BLaER1 (cell line): ENCODE measurements around the gene SLC66A2.

Experiments used
- H3K27ac ChIP-seq: shearing (Covaris generic); formaldehyde crosslinking; 2 replicates; pipeline ENCODE4 v1.8.1; 2022
- H3K27me3 ChIP-seq: shearing (Covaris generic); formaldehyde crosslinking; 2 replicates; pipeline ENCODE4 v1.8.1; 2022
- H3K36me3 ChIP-seq: shearing (Covaris generic); formaldehyde crosslinking; 2 replicates; pipeline ENCODE4 v1.8.1; 2022
- H3K4me1 ChIP-seq: shearing (Covaris generic); formaldehyde crosslinking; 2 replicates; pipeline ENCODE4 v1.8.1; 2022
- H3K4me2 ChIP-seq: shearing (Covaris generic); formaldehyde crosslinking; 2 replicates; pipeline ENCODE4 v1.8.1; 2022
- H3K4me3 ChIP-seq: shearing (Covaris generic); formaldehyde crosslinking; 2 replicates; pipeline ENCODE4 v1.8.1; 2022
- H3K9ac ChIP-seq: shearing (Covaris generic); formaldehyde crosslinking; 2 replicates; pipeline ENCODE4 v1.8.1; 2022
- H3K9me3 ChIP-seq: shearing (Covaris generic); formaldehyde crosslinking; 2 replicates; pipeline ENCODE4 v1.8.1; 2022
- H4K20me1 ChIP-seq: shearing (Covaris generic); formaldehyde crosslinking; 2 replicates; pipeline ENCODE4 v1.8.1; 2022
- Cebpa-rat ChIP-seq: shearing (Covaris generic); IDR thresholded peaks from 2 replicates; pipeline ENCODE4 v1.8.1; 2022

SLC66A2 gene

GRCh38 chr18:79971986-79972385 is 20.5 kb upstream of the SLC66A2 start:
- Histone ChIP-seq H3K4me3 (no peak overlapping the region), H3K36me3 (peaks cover 82% of the 10 kb centered on the region), H3K9me3 (no peaks in the 10 kb centered on the region), H3K27me3 (no peaks in the 10 kb centered on the region), H4K20me1 (peaks cover 95% of the 10 kb centered on the region), H3K4me1 (no peaks in the 10 kb centered on the region), H3K27ac (no peak overlapping the region), H3K9ac (no peak overlapping the region), H3K4me2 (no peak overlapping the region)
- no peak for TF ChIP-seq Cebpa-rat

GRCh38 chr18:79971211-79971952 is 19.9 kb upstream of the SLC66A2 start:
- H3K27ac ChIP-seq, result no peak overlapping the region
- peaks cover 94% of the 10 kb centered on the region for H4K20me1 ChIP-seq
- H3K27me3 ChIP-seq, result no peaks in the 10 kb centered on the region
- peaks cover 76% of the 10 kb centered on the region for H3K36me3 ChIP-seq
- no peak overlapping the region for H3K4me3 ChIP-seq
- no peak for TF ChIP-seq Cebpa-rat
- no peak overlapping the region for H3K4me2 ChIP-seq
- H3K9ac ChIP-seq, result no peak overlapping the region
- no peaks in the 10 kb centered on the region for H3K4me1 ChIP-seq
- H3K9me3 ChIP-seq, result no peaks in the 10 kb centered on the region

DNA sequence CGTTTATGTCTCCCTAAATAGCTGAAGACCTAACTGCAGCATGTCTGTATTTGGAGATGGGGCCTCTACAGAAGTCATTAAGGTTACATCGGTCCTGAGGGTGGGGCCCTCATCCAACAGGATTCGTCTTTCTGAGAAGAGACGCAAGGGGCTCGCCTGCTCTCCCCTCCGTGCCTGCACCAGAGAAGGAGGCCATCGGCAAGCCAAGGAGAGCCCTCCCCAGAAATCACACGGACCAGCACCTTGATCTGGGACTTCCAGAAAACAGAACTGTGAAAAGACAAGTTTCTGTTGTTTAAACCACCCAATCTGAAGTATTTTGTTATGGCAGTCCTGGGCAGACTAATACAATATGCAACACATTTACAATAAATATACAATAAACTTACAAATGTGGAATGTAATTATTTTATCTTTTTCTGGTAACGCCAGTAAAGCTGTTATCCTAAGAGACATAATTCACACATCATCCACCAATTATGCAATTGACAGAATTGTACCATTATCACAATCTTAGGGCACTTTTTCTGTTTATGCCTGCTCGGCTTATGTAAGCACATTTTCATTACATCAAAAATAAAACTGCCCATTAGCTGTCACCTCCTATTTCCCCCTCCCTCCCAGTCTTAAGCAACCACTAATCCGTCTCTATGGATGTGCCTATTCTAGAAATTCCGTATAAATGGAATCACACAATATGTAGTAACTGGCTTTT is 19.1 kb upstream of the SLC66A2 start:
- Histone ChIP-seq H3K36me3 (peaks cover 68% of the 10 kb centered on the region), H3K9me3 (no peaks in the 10 kb centered on the region), H4K20me1 (peaks cover 88% of the 10 kb centered on the region), H3K4me2 (no peak overlapping the region), H3K4me1 (peaks cover 2% of the 10 kb centered on the region), H3K27ac (no peak overlapping the region), H3K4me3 (no peak overlapping the region), H3K9ac (no peak overlapping the region), H3K27me3 (no peaks in the 10 kb centered on the region)
- TF ChIP-seq Cebpa-rat, result no peak

GRCh38 chr18:79965119-79965902 is 13.9 kb upstream of the SLC66A2 start:
- peak overlapping the region; percentile 97 for H3K4me2 ChIP-seq
- peak overlapping the region; percentile 81 for H3K9ac ChIP-seq
- no peaks in the 10 kb centered on the region for H3K9me3 ChIP-seq
- H3K4me1 ChIP-seq, result peaks cover 40% of the 10 kb centered on the region
- no peak for TF ChIP-seq Cebpa-rat
- H3K27me3 ChIP-seq, result no peaks in the 10 kb centered on the region
- peaks cover 16% of the 10 kb centered on the region for H3K36me3 ChIP-seq
- peaks cover 61% of the 10 kb centered on the region for H4K20me1 ChIP-seq
- H3K4me3 ChIP-seq, result peak overlapping the region; percentile 72
- peak overlapping the region; percentile 77 for H3K27ac ChIP-seq

DNA sequence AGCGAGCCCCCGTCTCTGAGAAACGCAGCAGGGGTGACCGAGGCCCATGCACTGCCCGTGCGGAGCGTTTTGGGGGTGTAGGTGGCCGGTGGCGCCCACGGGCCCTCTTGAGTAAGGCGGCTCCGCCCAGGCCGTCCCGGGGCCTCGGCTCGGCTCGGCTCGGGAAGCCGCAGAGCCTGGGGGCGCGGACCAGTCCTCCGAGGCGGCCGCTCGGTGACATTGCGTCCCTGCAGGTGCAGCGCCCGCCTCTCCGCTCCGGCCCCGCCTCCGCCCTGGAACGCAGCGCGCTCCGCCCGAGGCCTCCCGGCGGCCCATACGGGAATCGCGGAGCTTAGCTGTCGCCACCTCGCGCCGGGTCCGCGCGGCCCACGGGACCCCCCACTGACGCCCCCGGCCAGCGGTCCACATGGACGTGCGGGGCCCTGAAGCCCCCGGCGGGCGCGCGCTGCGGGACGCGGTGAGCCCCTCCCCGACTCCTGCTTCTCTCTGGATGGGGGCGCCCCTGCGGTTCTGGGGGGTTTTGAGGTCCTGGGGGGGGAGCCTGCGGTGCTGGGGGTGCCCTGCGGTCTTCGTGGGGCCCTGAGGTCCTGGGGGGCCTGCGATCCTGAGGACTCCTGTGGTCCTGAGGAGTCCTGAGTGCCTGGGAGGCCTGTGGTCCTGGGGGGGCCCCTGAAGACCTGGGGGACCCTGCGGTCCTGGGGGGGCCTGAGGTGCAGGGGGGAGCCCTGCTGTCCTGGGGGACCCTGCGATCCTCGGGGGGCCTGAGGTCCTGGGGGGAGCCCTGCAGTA is 13.1 kb upstream of the SLC66A2 start, which contains the start of gene HSBP1L1:
TSS of gene HSBP1L1 (plus strand) at position 314 of the 789 bp plus-strand sequence. CDS start at position 407, 93 bp downstream.
- peak within 1 kb of the TSS; percentile 77 for H3K27ac ChIP-seq
- peak within 1 kb of the TSS; percentile 97 for H3K4me2 ChIP-seq
- H3K36me3 ChIP-seq, result peaks cover 8% of the 10 kb centered on the region
- H3K9ac ChIP-seq, result peak within 1 kb of the TSS; percentile 81
- peaks cover 40% of the 10 kb centered on the region for H3K4me1 ChIP-seq
- TF ChIP-seq Cebpa-rat, result no peak
- peaks cover 53% of the 10 kb centered on the region for H4K20me1 ChIP-seq
- H3K9me3 ChIP-seq, result no peaks in the 10 kb centered on the region
- no peaks in the 10 kb centered on the region for H3K27me3 ChIP-seq
- H3K4me3 ChIP-seq, result peak within 1 kb of the TSS; percentile 72

- H3K27ac ChIP-seq, result peak overlapping the region; percentile 77; the same call in 1 of the 2 replicates
- TF ChIP-seq Cebpa-rat, result no peak
Observed at GRCh38 chr18:79963658-79964329, 12.3 kb upstream of the SLC66A2 start.

GRCh38 chr18:79962835-79963657 is 11.6 kb upstream of the SLC66A2 start:
- peak overlapping the region; percentile 97 for H3K4me2 ChIP-seq
- H3K27ac ChIP-seq, result no peak overlapping the region
- peaks cover 40% of the 10 kb centered on the region for H3K4me1 ChIP-seq
- H3K9ac ChIP-seq, result peak overlapping the region; percentile 24; the same call in 1 of the 2 replicates
- H3K9me3 ChIP-seq, result no peaks in the 10 kb centered on the region
- H4K20me1 ChIP-seq, result peaks cover 43% of the 10 kb centered on the region
- H3K4me3 ChIP-seq, result no peak overlapping the region
- H3K27me3 ChIP-seq, result no peaks in the 10 kb centered on the region
- H3K36me3 ChIP-seq, result no peaks in the 10 kb centered on the region
- TF ChIP-seq Cebpa-rat, result no peak

More at GRCh38 chr18:79963658-79964329, 12.3 kb upstream of the SLC66A2 start:
- Histone ChIP-seq H3K4me3 (peak overlapping the region; percentile 72), H3K9me3 (no peaks in the 10 kb centered on the region), H3K4me2 (peak overlapping the region; percentile 97), H3K27me3 (no peaks in the 10 kb centered on the region), H3K36me3 (peaks cover 5% of the 10 kb centered on the region; the same call in 1 of the 2 replicates), H3K9ac (peak overlapping the region; percentile 81), H3K4me1 (peaks cover 40% of the 10 kb centered on the region), H4K20me1 (peaks cover 50% of the 10 kb centered on the region)

GRCh38 chr18:79962311-79962710 is 10.9 kb upstream of the SLC66A2 start:
- H3K4me2 ChIP-seq, result peak overlapping the region; percentile 7; the same call in 1 of the 2 replicates
- H4K20me1 ChIP-seq, result peaks cover 36% of the 10 kb centered on the region
- H3K9me3 ChIP-seq, result no peaks in the 10 kb centered on the region
- H3K4me3 ChIP-seq, result no peak overlapping the region
- no peaks in the 10 kb centered on the region for H3K36me3 ChIP-seq
- H3K27ac ChIP-seq, result no peak overlapping the region
- no peaks in the 10 kb centered on the region for H3K27me3 ChIP-seq
- no peak overlapping the region for H3K9ac ChIP-seq
- no peak for TF ChIP-seq Cebpa-rat
- H3K4me1 ChIP-seq, result peaks cover 40% of the 10 kb centered on the region
